ENCODE measurements around the gene PIGS. TPM values are rescaled to one million over a fixed set of nuclear protein-coding genes. Genes with fewer than 3 reads are reported as not detected.

The PIGS gene
- total RNA-seq, 2 donors from 2014 or later, result 68.7 to 131 TPM

- Histone ChIP-seq H3K27me3 (replicated peaks; ENCODE audit: insufficient read depth) (no peaks in the 10 kb centered on the region), H3K9me3 (no peaks in the 10 kb centered on the region), H3K36me3 (no peaks in the 10 kb centered on the region), H3K27ac (no peak overlapping the region), H3K4me1 (replicated peaks) (no peaks in the 10 kb centered on the region), H3K4me3 (no peak overlapping the region)
- WGBS, result 89% methylated on average over 6 of the region's 6 CpGs
- intact Hi-C loops (cut with DNase I), result loop anchor here (5.0 kb wide), 1 partner anchor 64 kb away; the partner anchor contains the start of gene RSKR
- no peak for DNase-seq (ENCODE audit: low spot score)
- no peak for TF ChIP-seq CTCF (IDR thresholded peaks at IDR 0.05)
- TF ChIP-seq POLR2AphosphoS5 (IDR thresholded peaks at IDR 0.05), result no peak
- TF ChIP-seq POLR2A (IDR thresholded peaks at IDR 0.05), result no peak
Observed at GRCh38 chr17:28548417-28549130, 22.8 kb downstream of the PIGS start.

GRCh38 chr17:28547623-28548416, 23.5 kb downstream of the PIGS start:
- no peaks in the 10 kb centered on the region for H3K4me1 ChIP-seq (replicated peaks)
- no peaks in the 10 kb centered on the region for H3K27me3 ChIP-seq (replicated peaks; ENCODE audit: insufficient read depth)
- H3K4me3 ChIP-seq, result no peak overlapping the region
- intact Hi-C loops (cut with DNase I), result loop anchor here (5.0 kb wide), 1 partner anchor 64 kb away; the partner anchor contains the start of gene RSKR
- no peaks in the 10 kb centered on the region for H3K36me3 ChIP-seq
- no peak overlapping the region for H3K27ac ChIP-seq
- WGBS, result 74% methylated on average over 25 of the region's 26 CpGs
- peak; percentile 47 for DNase-seq (ENCODE audit: low spot score)
- H3K9me3 ChIP-seq, result no peaks in the 10 kb centered on the region
- TF ChIP-seq CTCF (IDR thresholded peaks at IDR 0.05) (peak; percentile 67 to 83 (median 73)), POLR2AphosphoS5 (IDR thresholded peaks at IDR 0.05) (no peak)

- no peaks in the 10 kb centered on the region for H3K36me3 ChIP-seq
Observed at GRCh38 chr17:28547096-28547622, 24.2 kb downstream of the PIGS start.

GRCh38 chr17:28545787-28546415, 25.4 kb downstream of the PIGS start:
- DNase-seq (ENCODE audit: low spot score), result no peak
- H3K36me3 ChIP-seq, result no peaks in the 10 kb centered on the region
- no peak overlapping the region for H3K4me3 ChIP-seq
- H3K4me1 ChIP-seq (replicated peaks), result no peaks in the 10 kb centered on the region
- WGBS, result 75% methylated on average over 6 of the region's 6 CpGs
- H3K9me3 ChIP-seq, result no peaks in the 10 kb centered on the region
- intact Hi-C loops (cut with DNase I), result loop anchor here (5.0 kb wide), 1 partner anchor 66 kb away; the partner anchor contains the start of gene RSKR
- H3K27me3 ChIP-seq (replicated peaks; ENCODE audit: insufficient read depth), result no peaks in the 10 kb centered on the region
- TF ChIP-seq POLR2AphosphoS5 (IDR thresholded peaks at IDR 0.05), result no peak
- no peak for TF ChIP-seq POLR2A (IDR thresholded peaks at IDR 0.05)
- no peak for TF ChIP-seq CTCF (IDR thresholded peaks at IDR 0.05)
- H3K27ac ChIP-seq, result no peak overlapping the region

More at GRCh38 chr17:28547096-28547622, 24.2 kb downstream of the PIGS start:
- Histone ChIP-seq H3K27me3 (replicated peaks; ENCODE audit: insufficient read depth) (no peaks in the 10 kb centered on the region), H3K4me3 (no peak overlapping the region), H3K4me1 (replicated peaks) (no peaks in the 10 kb centered on the region), H3K27ac (no peak overlapping the region), H3K9me3 (no peaks in the 10 kb centered on the region)
- DNase-seq (ENCODE audit: low spot score), result no peak
- TF ChIP-seq CTCF (IDR thresholded peaks at IDR 0.05) (no peak), POLR2A (IDR thresholded peaks at IDR 0.05) (no peak), POLR2AphosphoS5 (IDR thresholded peaks at IDR 0.05) (no peak)
- intact Hi-C loops (cut with DNase I), result loop anchor here (5.0 kb wide), 1 partner anchor 65 kb away; the partner anchor contains the start of gene RSKR
- WGBS, result 86% methylated on average over 14 of the region's 14 CpGs
